ENCODE results near the gene TM2D3. TPM values are rescaled to one million over a fixed set of nuclear protein-coding genes. Genes with fewer than 3 reads are reported as not detected.
A peak's percentile ranks its signal among the peaks of the same experiment; 100 is the strongest.

The TM2D3 gene
- total and polyA plus RNA-seq, 2 of the 8 experiments (the other 6 are each of a cell fraction or from before 2014, with no cell fraction given) = 26.4 to 28.0 TPM

DNA sequence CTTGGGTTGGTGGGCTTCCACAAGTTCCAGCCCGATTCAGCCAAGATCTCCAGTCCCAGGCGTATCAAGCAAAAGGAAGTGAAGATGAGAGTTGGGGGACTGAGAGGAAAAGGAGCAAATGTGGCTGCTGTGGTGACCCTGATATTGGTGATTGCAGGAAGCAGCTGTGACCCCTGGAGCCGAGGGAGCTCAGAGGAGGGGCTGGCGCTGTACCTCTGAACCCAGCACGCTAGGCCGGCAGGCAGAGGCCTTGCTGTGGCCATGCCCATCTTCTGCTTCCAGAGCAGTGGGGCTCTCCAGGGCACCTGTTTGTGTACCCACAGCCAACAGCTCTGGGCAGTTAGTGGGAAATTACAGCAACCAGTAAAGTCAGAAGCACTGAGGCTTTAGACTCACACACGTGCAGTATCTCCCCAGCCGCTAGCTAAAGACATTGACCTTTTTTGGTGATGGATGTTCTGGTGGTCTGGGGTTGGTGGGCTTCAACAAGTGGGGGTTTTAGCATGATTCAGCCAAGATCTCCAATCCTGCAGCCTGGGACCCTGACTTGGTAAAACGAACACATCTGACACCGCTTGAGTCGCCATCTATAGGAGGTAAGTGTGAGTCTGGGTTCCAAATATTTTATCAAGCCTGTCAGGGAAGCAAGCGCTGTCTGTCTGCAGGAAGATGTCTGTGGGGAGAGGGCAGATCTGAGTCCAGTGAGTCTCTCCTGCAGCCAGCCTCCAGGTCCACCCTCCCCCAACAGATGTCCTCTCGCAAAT is 33.1 kb downstream of the TM2D3 start (continued):
- TF ChIP-seq JUND (IDR thresholded peaks at IDR 0.05; ENCODE audit: low read length) (no peak), CTCF (IDR thresholded peaks at IDR 0.05; ENCODE audit: control extremely low read depth in 1 of 3, insufficient read depth in 1 of 3, low read depth in 1 of 3, low read length in 3 of 3) (peak in 2 of 3 experiments; percentile 5 to 11; a peak in 1 of 4 replicates), POU5F1 (IDR thresholded peaks at IDR 0.05; ENCODE audit: low read depth, low read length) (no peak), KDM5A (IDR thresholded peaks at IDR 0.05; ENCODE audit: low read length) (no peak)
